Measurements from ENCODE around the gene PFKFB3.

GRCh38 chr10:6228010-6228511 lies 25.3 kb downstream of the PFKFB3 start:
- TF ChIP-seq RARB (CRISPR knock-in tag; IDR thresholded peaks at IDR 0.05), result no peak
- TF ChIP-seq CREB5 (CRISPR knock-in tag; IDR thresholded peaks at IDR 0.05; ENCODE audit: low read depth), result no peak

Data from SK-N-SH treated with all-trans-retinoic acid at 6 μM for 48 hours (cell line).